Measurements from ENCODE around the gene RUNX3. TPM values are rescaled to one million over a fixed set of nuclear protein-coding genes. Genes with fewer than 3 reads are reported as not detected.

The RUNX3 gene
- total RNA-seq, 1 donor from 2014 or later: not detected

- DNase-seq (ENCODE audit: low read depth in 2 of 2): no peak
These were observed 33.2 kb upstream of the RUNX3 start for GRCh38 chr1:24963099-24963872.

GRCh38 chr1:24961961-24962861 is 32.1 kb upstream of the RUNX3 start:
- no peak for DNase-seq (ENCODE audit: low read depth in 2 of 2)

- DNase-seq (ENCODE audit: low read depth in 2 of 2): no peak
These were observed 31.3 kb upstream of the RUNX3 start for GRCh38 chr1:24961334-24961733.

- no peak for DNase-seq (ENCODE audit: low read depth in 2 of 2)
These were observed 30.2 kb upstream of the RUNX3 start for GRCh38 chr1:24960071-24960801.

- peak in 1 of 2 donors; percentile 6 for DNase-seq (ENCODE audit: low read depth in 2 of 2)
These were observed 29.5 kb upstream of the RUNX3 start for GRCh38 chr1:24959623-24959975.

GRCh38 chr1:24958766-24959622 is 28.9 kb upstream of the RUNX3 start:
- DNase-seq (ENCODE audit: low read depth in 2 of 2): no peak

- DNase-seq (ENCODE audit: low read depth in 2 of 2): no peak
These were observed 28.0 kb upstream of the RUNX3 start for GRCh38 chr1:24957808-24958752.

GRCh38 chr1:24957016-24957807 is 27.1 kb upstream of the RUNX3 start:
- DNase-seq (ENCODE audit: low read depth in 2 of 2): no peak

GRCh38 chr1:24955779-24956365 is 25.8 kb upstream of the RUNX3 start:
- no peak for DNase-seq (ENCODE audit: low read depth in 2 of 2)

- peak in 1 of 2 donors; percentile 15 for DNase-seq (ENCODE audit: low read depth in 2 of 2)
These were observed 25.1 kb upstream of the RUNX3 start for GRCh38 chr1:24955161-24955560.

- no peak for DNase-seq (ENCODE audit: low read depth in 2 of 2)
These were observed 24.6 kb upstream of the RUNX3 start for GRCh38 chr1:24954631-24955030.

GRCh38 chr1:24954022-24954421 is 23.9 kb upstream of the RUNX3 start:
- no peak for DNase-seq (ENCODE audit: low read depth in 2 of 2)

- no peak for DNase-seq (ENCODE audit: low read depth in 2 of 2)
These were observed 22.4 kb upstream of the RUNX3 start for GRCh38 chr1:24952413-24952841.

- DNase-seq (ENCODE audit: low read depth in 2 of 2): no peak
These were observed 21.8 kb upstream of the RUNX3 start for GRCh38 chr1:24951810-24952412.

- no peak for DNase-seq (ENCODE audit: low read depth in 2 of 2)
These were observed 21.3 kb upstream of the RUNX3 start for GRCh38 chr1:24951337-24951736.

GRCh38 chr1:24949331-24949881 is 19.3 kb upstream of the RUNX3 start:
- DNase-seq (ENCODE audit: low read depth in 2 of 2): peak in 1 of 2 donors; percentile 51

- DNase-seq (ENCODE audit: low read depth in 2 of 2): no peak
These were observed 18.2 kb upstream of the RUNX3 start for GRCh38 chr1:24948079-24948827.

All from lung microvascular endothelial cell (primary cell).